ENCODE results near the gene CAPN9.

DNA sequence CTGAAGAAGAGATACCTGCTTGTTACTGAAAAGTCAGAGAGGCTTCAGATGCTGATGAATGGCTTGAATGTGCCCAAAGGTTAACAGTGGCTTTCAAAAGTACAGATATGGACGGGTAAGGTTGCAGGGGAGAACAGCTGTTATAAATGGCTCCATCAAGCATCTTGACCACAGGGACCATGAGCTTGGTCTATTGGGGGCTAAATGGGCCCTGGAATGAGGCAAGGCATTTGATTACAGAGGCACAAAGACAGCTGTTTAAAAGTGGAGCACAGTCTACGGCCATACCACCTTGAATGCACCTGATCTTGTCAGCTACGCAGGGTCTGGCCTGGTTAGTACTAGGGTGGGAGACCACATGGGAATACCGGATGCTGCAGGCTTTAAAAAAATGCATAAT, 72.8 kb downstream of the CAPN9 start:
- TF ChIP-seq TAF1 (IDR thresholded peaks at IDR 0.05; ENCODE audit: low read depth, low read length) (no peak), POLR2A (IDR thresholded peaks at IDR 0.05; ENCODE audit: low read depth, low read length) (no peak)

Data from GM12891 (cell line).